ENCODE measurements around the gene RAPGEF4. TPM values are rescaled to one million over a fixed set of nuclear protein-coding genes. Genes with fewer than 3 reads are reported as not detected.
A peak's percentile ranks its signal among the peaks of the same experiment; 100 is the strongest.

Gene RAPGEF4
- total RNA-seq: 12.6 TPM
- long read RNA-seq, full-length matches to known transcripts: 3 of 19 reads
- long read RNA-seq, partial matches to known transcripts: 6 of 19 reads
- long read RNA-seq, other reads (novel, unspliced or antisense): 10 of 19 reads

DNA sequence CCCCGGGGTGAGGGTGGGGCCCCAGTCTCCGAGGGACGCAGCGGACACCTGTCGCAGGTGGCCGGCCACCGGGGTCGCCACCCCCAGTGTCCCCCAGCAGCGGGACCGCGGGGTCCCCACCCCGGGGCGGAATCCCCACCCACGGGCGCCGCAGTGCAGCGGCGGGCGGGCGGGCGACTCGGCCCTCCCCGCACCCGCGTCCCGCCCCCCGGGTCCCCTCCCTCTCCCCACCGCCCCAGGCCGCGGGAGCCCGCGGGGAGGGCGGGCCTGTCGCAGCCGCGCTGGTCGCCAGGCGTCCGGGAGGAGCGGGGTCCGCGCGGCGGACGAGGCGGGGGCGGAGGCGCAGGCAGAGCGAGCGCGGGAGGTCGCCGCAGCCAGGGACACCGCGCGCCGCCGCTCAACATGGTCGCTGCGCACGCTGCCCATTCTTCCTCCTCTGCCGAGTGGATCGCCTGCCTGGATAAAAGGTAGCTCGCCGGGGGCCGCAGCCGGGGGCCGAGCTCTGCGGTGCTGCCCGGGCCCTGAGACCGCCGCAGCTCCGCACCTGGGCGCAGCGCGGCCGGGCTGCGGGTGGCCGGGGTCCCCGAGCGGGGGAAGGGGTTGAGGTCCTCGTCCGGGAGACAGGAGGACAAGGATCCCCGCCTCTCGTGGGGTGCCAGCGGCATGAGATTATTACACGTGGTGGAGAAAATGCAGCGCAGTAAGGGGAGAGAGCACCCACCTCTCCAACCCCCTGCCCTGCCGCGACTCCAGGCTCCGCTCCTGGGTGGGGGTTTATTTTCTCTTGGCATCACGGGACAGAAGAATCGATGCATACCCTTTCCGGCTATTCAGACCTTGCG, at the start of gene RAPGEF4:
Gene RAPGEF4, plus strand, starts transcription at position 264 of the 842 bp plus-strand sequence. Its CDS starts 139 bp downstream, at position 403.
- no peak for DNase-seq (ENCODE audit: low spot score)
- intact Hi-C loops (cut with DNase I): no loop called here

DNA sequence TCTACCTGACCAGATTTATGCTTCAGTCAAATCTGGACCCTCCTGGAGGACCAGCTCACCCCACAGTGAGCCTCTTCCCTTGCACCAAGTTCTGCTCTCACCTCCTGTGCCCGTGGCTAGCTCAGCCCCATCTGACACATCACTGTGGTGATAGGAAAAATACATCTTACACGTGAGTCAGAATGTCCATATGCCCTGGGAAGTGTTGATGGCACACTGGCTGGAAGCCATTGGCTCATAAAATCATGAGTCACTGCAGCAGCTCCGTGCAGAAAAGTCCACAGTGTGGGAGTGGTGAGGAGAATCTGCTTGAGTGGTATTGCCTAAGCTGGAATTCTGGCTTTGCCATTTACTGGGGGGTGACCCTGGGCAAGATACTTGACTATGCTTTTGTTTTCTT, 42.6 kb upstream of the RAPGEF4 start:
- peak; percentile 79 for DNase-seq (ENCODE audit: low spot score)
- intact Hi-C loops (cut with DNase I): no loop called here

DNA sequence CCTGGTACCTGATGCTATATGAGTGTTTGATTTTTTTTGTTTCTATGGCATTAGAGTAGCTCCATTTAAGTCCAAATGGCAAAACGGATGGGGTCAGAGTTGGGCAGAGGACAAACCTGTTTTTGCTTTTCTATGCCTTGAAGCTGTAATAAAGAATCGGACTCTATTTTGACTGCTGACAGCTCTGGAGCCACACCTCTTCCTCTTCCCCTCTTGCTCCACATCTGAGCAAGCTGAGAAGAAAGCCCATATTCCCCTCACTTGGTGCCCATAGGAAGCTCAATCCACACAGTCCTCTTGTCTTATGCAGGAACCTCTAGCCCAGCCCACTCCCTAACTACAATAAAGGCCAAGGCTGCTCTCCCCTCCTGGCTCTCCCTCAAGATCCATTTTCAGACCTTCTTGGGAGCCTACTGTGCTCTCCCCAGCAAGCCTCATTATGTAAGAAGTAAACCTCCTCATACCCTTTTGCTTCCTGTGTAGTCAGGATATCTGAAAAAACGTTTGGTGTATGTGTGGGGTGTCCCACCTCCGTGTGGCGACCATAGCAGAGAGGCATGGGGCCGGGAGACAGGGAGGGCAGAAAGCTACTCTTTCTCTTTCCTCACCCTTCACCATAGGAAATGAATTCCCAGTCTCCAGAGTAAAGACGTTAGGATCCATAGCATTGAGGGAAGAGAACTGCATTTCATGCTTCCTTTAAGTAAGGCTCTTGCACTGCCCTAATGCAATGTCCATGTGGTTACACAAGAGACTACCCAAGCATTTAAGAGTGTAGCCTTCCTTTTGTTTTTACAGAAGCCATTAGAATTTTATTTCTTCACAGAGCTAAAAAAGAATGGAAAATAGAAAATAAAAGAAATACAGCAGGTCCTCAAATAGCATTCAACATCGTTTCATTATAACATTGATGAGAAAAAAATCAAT, 41.9 kb upstream of the RAPGEF4 start:
- intact Hi-C loops (cut with DNase I): no loop called here
- DNase-seq (ENCODE audit: low spot score): no peak

DNA sequence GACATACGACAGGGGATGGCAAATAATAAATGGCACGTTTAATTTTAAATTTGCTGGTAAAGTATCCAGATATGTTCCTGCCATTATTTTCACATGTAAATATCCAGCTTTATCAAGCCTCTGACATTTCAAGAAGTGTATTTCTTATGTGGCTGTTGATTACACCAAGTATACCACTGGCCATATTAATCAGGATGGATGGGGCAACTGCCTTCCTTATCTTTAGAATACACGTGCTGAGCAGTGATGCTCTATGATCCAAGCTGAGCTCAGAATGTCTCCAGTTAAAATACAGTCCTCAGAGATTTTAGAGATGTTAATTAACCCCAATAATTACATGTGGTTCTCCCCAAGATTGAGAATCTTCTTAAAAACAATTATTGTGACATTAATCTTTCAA, 38.3 kb upstream of the RAPGEF4 start:
- no peak for DNase-seq (ENCODE audit: low spot score)
- intact Hi-C loops (cut with DNase I): no loop called here

DNA sequence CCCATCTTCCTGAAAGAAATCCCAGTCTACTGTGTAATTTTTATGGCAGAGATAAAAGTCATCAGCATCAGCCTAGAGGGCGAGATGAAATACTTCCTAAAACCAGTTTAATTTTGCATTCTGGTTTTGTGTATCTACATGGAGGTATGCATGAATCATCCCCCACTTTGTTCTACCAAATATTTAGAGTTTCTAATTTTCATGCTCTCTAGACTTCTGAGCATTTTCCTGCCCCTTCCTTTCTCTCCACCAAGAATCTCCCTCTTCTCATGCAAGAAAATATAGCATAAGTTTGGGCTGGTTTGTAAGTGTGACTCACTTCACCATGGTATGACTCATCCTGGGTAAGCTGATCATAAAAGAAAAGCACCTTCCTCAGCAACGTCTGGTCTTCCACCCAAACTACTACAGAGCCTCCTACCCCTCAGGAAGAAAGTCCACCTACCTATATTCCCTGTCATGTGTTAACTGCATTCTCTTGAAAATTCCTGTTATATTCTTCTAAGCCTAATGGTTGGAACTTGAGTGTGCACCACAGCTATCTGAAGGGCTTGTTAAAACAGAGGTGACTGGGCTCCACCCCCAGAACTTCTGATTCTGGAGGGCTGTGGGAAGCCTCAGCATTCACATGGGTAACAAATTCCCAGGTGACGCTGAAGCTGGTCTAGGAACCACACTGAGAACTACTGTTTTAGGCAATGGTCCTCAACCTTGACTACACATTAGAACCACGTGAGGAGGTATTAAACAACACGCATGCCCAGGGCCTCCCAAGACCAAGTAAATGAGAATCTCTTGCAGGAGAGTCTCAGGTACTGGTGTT, 37.4 kb upstream of the RAPGEF4 start:
- no peak for DNase-seq (ENCODE audit: low spot score)
- intact Hi-C loops (cut with DNase I): no loop called here

DNA sequence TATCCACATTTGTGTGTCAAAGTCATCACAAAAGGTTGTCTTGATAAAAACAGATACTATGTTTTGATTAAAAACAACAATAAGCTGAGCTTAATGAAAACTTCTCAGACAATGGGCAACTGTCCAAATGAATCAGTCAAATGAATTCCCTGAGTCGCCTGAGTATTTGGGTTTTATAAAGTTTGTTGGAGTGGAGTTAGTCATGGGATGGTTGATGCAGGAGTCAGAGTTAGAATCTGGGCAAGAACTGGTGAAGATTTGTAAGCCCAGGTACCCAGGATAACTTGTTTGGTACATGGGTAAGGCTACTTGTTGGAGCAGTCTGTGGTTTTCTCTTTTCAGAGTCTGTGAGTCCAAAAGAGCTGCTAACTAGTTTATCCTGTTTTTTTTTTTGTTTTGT, 34.4 kb upstream of the RAPGEF4 start:
- intact Hi-C loops (cut with DNase I): no loop called here
- no peak for DNase-seq (ENCODE audit: low spot score)

DNA sequence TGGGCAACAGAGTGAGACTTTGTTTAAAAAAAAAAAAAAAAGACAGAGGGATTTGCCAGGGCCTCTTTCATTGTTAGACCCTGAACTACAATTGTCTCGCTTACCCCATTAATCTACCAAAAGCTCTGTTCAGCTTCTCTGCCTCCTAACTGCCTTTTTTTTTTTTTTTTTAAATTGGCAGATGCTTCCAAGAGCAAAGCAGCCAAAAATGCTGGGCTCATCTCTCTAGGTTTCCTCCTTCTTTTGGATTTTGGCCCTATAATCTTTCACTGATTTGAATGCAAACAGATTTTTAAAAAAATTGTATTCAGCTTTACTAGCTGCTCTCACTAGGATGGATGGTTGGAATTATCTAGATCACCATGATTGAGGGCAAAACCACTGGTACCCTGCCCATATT, 33.2 kb upstream of the RAPGEF4 start:
- DNase-seq (ENCODE audit: low spot score): no peak
- intact Hi-C loops (cut with DNase I): no loop called here

DNA sequence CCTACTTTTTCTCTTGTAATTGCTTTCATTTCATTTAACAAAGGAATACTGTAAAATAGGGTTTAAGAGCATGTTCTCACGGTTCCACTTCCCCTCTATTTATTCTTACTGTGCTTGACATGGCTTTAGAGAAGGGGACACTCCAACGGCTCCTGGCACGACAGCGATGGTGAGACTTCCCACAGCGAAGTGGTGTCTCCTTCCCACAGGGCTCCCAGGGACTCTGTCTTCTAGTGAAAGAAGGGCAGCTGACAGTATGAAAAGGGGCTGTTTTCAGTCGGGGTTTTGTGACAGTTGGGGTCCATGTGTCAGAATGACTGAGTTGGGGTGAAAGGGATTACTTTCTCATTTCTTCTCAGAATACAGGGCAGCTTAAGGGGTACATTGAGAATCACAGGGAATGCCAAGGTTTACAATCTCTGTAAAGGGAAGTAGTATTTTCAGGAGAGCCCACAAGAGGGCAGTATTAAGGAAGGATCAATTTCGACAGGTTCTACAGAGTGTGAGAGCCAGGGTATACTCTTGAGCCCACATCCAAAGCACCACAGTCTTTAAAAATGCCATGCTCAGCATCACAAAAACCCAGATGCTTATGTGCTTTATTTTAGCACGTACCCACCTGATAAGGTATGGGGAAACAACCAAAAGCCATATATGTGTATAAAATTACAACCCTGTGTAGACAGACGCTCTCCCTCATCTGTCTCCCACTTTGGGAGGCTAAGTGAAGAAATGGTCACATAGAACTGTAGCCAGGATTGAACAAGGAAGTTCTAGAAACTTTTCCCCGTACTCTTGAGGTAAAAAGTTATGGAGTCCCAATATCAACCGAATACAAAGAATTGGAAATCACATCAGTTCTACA, 31.3 kb upstream of the RAPGEF4 start:
- intact Hi-C loops (cut with DNase I): no loop called here
- DNase-seq (ENCODE audit: low spot score): no peak

DNA sequence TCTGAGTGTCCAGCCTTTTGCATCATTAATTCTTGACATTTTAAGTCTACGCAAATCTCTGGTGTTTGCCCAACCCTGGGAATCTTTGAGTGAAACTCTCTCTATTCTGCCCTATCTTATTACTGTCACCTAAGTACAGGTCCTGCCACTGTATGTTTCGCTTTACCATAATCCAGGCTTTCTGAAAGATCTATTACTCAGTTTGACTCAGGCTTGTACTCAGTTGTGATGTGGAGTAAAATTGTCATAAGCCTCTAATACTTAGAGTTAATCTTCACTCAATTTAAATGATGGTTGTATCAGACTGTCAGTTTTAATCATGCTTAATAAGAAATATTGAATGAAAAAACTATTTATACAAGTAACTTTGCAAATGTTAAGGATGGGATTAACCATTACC, 30.3 kb upstream of the RAPGEF4 start:
- no peak for DNase-seq (ENCODE audit: low spot score)
- intact Hi-C loops (cut with DNase I): no loop called here

DNA sequence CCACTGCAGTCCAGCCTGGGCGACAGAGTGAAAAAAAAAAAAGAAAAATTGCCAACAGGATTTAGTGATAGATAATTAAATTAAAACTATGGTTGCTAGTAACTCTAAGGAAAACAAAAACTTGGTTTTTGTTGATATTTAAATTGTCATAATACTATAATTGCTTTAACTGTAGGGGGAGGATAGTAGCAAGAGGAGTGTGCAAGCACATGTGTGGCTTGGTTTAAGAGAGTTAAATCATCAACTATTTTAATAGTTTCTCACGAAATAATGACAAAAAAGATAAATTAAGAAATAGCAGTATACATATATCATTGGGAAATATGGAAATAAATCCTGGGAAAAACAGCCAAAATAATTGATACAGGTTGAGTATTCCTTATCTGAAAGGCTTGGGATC, 27.4 kb upstream of the RAPGEF4 start:
- intact Hi-C loops (cut with DNase I): no loop called here
- DNase-seq (ENCODE audit: low spot score): no peak

DNA sequence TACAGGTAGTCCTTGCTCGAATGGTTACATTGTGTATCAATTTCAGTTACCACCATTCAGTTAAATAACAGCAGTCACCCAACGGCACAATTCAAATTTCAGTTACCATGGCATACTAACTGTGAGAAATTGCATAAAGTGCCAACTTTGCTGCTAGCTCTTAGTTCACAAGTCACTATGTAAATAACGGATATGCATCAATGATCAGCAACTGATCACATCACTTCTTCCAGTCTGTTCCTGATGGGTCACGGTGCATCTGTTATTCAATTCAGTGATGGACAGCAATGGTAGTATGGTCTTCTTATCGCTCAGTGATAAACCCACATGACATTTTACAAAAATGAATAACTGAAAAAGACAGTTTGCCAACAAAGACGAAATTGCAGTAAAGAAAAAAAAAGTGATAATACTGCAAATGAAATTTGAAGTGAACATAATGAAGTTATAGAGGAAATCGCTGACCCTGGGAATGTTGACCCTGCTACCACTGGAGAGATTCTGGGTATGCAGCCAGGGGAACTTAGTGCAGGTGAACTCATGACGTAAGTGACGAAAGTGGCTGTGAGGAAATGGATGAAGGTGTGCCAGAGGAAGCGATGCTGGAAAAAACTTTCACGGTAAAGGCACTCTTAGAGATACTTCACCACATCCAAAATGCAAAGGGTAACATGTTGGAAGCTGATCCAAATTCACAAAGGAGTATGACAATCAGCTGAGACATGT, 25.9 kb upstream of the RAPGEF4 start:
- intact Hi-C loops (cut with DNase I): loop anchor here (5.0 kb wide), 2 partner anchors 73 to 117 kb away; no protein-coding TSS in a partner anchor
- no peak for DNase-seq (ENCODE audit: low spot score)

DNA sequence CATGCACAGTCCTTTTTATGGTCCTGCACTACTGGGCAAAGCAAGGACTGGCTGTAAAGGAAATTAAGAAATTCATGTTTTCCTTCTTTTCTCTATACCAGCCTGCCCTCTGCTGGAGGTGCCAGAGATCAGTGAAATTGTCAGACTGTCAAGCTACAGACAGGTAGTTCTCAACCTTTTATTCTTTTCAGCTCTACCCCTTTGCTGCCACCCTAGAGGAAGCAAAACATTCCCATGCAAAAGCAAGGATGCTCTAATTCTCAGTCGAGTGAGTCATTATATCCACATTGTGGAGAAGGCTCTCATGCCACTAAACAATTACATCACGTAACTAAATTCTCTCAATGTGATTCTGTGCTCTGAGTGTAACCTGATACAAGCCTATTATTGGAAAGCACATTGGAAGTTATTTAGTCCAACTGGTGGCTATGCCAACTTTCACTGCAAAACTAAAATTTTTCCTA, 25.0 kb upstream of the RAPGEF4 start:
- intact Hi-C loops (cut with DNase I): loop anchor here (5.0 kb wide), 2 partner anchors 72 to 118 kb away; no protein-coding TSS in a partner anchor

DNA sequence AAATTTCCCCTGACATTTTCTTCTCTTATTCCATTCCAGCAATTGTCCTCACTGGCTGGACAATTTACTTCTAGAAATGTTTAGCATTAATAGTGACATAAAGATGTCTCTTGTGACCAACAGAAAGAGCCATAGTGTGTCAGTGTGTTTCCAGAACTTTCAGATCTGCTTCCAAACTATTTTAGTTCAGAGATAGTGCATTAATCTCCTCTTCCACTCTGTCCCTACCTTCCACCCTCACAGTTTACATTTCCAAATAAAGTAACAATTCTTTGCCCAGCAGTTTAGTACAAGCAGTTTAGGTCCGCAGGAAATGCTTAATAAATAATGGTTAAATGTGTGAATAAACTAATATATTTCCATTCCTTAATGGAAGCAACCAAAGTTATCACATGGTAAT, 24.5 kb upstream of the RAPGEF4 start:
- intact Hi-C loops (cut with DNase I): loop anchor here (5.0 kb wide), 2 partner anchors 71 to 119 kb away; no protein-coding TSS in a partner anchor
- no peak for DNase-seq (ENCODE audit: low spot score)

More for the DNA sequence above, 25.0 kb upstream of the RAPGEF4 start:
- no peak for DNase-seq (ENCODE audit: low spot score)

DNA sequence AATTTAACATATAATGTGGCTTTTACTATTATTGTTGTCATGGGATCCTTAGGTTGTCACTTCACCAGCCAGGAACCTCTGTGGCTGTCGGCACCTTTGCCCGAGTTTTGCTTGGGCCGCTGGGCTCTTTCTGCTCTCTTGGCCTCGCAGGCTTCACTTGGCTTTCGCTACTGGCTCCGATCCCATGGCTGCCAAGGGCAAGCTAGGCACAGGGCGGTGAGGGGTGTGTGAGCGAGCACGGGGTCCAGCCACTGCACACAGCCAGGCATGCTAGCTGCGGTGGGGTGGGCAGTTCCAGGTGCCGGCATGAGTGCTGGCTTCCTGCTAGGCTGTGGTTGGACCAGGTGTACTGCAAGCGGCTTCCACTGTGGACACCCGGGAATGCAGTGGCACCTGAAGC, 23.4 kb upstream of the RAPGEF4 start:
- peak; percentile 80 for DNase-seq (ENCODE audit: low spot score)
- intact Hi-C loops (cut with DNase I): loop anchor here (5.0 kb wide), 2 partner anchors 70 to 120 kb away; no protein-coding TSS in a partner anchor

DNA sequence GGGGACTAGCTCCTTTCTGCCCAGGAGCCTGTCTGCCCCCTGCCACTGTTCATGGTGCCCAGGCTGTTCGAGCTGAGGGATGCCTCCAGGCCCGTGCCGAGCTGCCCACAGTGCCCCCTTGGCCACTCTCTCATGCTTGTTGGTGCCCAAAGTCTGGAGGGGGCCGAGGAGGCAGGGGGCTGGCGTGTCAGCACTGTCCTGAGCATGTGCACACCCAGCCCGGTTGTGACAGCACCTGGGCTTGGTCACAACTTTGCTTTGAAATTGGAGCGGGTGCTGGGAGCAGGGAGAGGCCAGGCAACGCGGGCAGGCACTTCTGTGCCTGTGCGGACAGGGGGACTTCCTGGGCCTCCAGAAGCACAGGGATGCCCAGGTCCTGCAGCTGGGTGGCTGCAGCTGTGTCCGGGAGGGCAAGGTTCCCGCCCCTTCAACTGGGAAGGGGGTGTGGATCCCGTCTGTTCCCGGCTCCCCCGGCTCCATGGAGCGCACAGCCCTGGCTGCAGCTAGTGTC, 22.2 kb upstream of the RAPGEF4 start:
- DNase-seq (ENCODE audit: low spot score): no peak

DNA sequence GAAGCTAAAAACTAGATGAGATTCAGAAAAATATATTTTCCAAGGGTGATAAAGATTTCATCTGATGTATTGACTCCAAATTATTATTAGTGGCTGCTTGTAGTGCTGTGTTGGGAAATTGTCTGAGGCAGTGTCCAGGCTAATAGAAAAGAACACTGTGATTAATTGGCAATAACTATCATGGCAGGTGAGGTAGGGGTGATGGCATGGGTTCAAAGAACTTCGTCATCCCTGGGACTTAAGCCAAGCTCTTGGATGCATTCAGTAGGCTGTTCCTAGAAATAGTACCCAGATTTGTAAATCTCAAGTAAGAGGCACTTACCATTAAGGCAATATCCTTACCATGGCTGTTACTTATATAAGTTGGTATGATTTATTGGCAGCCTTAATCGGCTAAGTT, 13.2 kb upstream of the RAPGEF4 start:
- intact Hi-C loops (cut with DNase I): no loop called here

More for the DNA sequence above, 22.2 kb upstream of the RAPGEF4 start:
- intact Hi-C loops (cut with DNase I): loop anchor here (5.0 kb wide), 2 partner anchors 69 to 121 kb away; no protein-coding TSS in a partner anchor

DNA sequence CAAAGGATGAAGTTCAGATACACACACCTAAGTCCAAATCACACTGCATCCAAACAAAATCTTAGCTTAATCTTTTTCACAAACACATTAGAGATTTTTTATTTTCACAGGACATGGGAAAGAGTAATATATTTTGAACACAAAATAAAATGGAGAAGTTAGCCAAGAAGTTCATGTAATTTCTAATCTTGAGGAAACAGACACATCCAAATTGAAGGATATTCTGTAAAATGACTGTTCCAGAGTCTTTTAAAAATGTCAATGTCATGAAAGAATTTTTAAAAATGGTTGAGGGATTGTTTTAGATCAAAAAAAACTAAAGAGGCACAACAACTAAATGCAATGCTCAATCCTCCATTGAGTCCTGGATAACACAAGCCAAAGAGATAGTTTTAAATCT, 12.4 kb upstream of the RAPGEF4 start:
- intact Hi-C loops (cut with DNase I): no loop called here
- no peak for DNase-seq (ENCODE audit: low spot score)

More for the DNA sequence above, 13.2 kb upstream of the RAPGEF4 start:
- DNase-seq (ENCODE audit: low spot score): no peak
